HEK293 (cell line): ENCODE measurements around the gene CHRNA7.

Experiments used
- CTCF ChIA-PET: fragments of 350-600 bp; formaldehyde crosslinking; extraction: SDS; loops from one replicate; lab custom pipeline; 2021; ENCODE audit warnings: antibody characterized with exemption; lab: Yijun Ruan, JAX
- POLR2A ChIA-PET: fragments of 300-600 bp; formaldehyde crosslinking; extraction: SDS; loops from one replicate; lab custom pipeline; 2020; ENCODE audit warnings: antibody characterized with exemption, inconsistent platforms; lab: Yijun Ruan, JAX
- H3K27ac ChIP-seq: fragments of 200-500 bp; sonication (Bioruptor generic); 2 replicates; pipeline ENCODE4 v1.5.1; 2014; ENCODE audit warnings: low read depth, low read length, control low read depth, inconsistent platforms; ENCODE audit errors: extremely low read depth
- H3K36me3 ChIP-seq, 2 experiments: fragments of 200-500 bp in 1 of 2; sonication (Bioruptor generic) in 1 of 2; 1 replicate in 1 of 2; 2 replicates in 1 of 2; pipeline ENCODE4 v1.5.1; 2014 to 2017; ENCODE audit warnings: inconsistent platforms in 2 of 2, low read length in 2 of 2; ENCODE audit not compliant: control insufficient read depth in 2 of 2, insufficient read depth in 1 of 2
- H3K4me1 ChIP-seq: fragments of 200-500 bp; sonication (Bioruptor generic); 2 replicates; pipeline ENCODE4 v1.5.1; 2014; ENCODE audit warnings: mild to moderate bottlenecking, low read length, inconsistent platforms; ENCODE audit not compliant: control insufficient read depth, insufficient read depth
- H3K4me3 ChIP-seq: 2 replicates; pipeline ENCODE4 v1.5.1; 2011; ENCODE audit warnings: low read depth, mild to moderate bottlenecking, control low read depth, low read length, moderate library complexity
- H3K9me3 ChIP-seq: fragments of 200-500 bp; sonication (Bioruptor generic); 2 replicates; pipeline ENCODE4 v1.5.1; 2014; ENCODE audit warnings: low read depth, low read length, inconsistent platforms; ENCODE audit not compliant: control insufficient read depth, insufficient read depth
- KLF16 ChIP-seq: fragments of 450-650 bp; formaldehyde crosslinking; IDR thresholded peaks from 2 replicates; pipeline ENCODE4 v1.5.1; 2017; ENCODE audit warnings: missing biosample characterization, missing genetic modification characterization
- TCF7L2 ChIP-seq: IDR thresholded peaks from 2 replicates; pipeline ENCODE4 v1.6.1; 2011; ENCODE audit warnings: low read depth, mild to moderate bottlenecking, inconsistent platforms, low read length, moderate library complexity, borderline replicate concordance
- ZBTB17 ChIP-seq: fragments of 450-650 bp; formaldehyde crosslinking; IDR thresholded peaks from 2 replicates; pipeline ENCODE4 v1.5.1; 2016; ENCODE audit warnings: missing biosample characterization, missing genetic modification characterization
- ZNF133 ChIP-seq: fragments of 450-650 bp; formaldehyde crosslinking; IDR thresholded peaks from 2 replicates; pipeline ENCODE4 v1.5.1; 2016; ENCODE audit warnings: missing biosample characterization, missing genetic modification characterization
- ZNF280C ChIP-seq: fragments of 450-650 bp; formaldehyde crosslinking; IDR thresholded peaks from 2 replicates; pipeline ENCODE4 v1.5.1; 2016; ENCODE audit warnings: missing biosample characterization, missing genetic modification characterization
- ZNF449 ChIP-seq: fragments of 450-650 bp; formaldehyde crosslinking; IDR thresholded peaks from 2 replicates; pipeline ENCODE4 v1.5.1; 2017; ENCODE audit warnings: missing biosample characterization, mild to moderate bottlenecking, missing genetic modification characterization, moderate library complexity
- ZNF626 ChIP-seq: fragments of 450-650 bp; sonication (Bioruptor Pico); formaldehyde crosslinking; IDR thresholded peaks from 2 replicates; pipeline ENCODE4 v1.5.1; 2018; ENCODE audit warnings: missing biosample characterization, missing genetic modification characterization, inconsistent platforms
- ZNF707 ChIP-seq: fragments of 450-650 bp; formaldehyde crosslinking; IDR thresholded peaks from 2 replicates; pipeline ENCODE4 v1.5.1; 2016; ENCODE audit warnings: missing biosample characterization, missing genetic modification characterization
- ZNF768 ChIP-seq: fragments of 450-650 bp; formaldehyde crosslinking; IDR thresholded peaks from 2 replicates; pipeline ENCODE4 v1.5.1; 2018; ENCODE audit warnings: missing biosample characterization, mild to moderate bottlenecking, missing genetic modification characterization
- TF ChIP-seq, protein P1 (sequence below): fragments of 450-650 bp; formaldehyde crosslinking; IDR thresholded peaks from 2 replicates; pipeline ENCODE4 v1.5.1; 2016; ENCODE audit warnings: missing biosample characterization, missing genetic modification characterization
- TF ChIP-seq, protein P2 (sequence below): fragments of 450-650 bp; IDR thresholded peaks from 2 replicates; pipeline ENCODE4 v1.5.1; 2018; ENCODE audit warnings: missing biosample characterization, missing genetic modification characterization
- TF ChIP-seq, protein P3 (sequence below): fragments of 450-650 bp; formaldehyde crosslinking; IDR thresholded peaks from 2 replicates; pipeline ENCODE4 v1.5.1; 2016; ENCODE audit warnings: missing biosample characterization, missing genetic modification characterization

Gene CHRNA7

GRCh38 chr15:32041294-32041693 is 11.0 kb downstream of the CHRNA7 start:
- Histone ChIP-seq H3K4me3 (no peak overlapping the region), H3K27ac (no peak overlapping the region), H3K9me3 (no peaks in the 10 kb centered on the region), H3K36me3 (no peaks in the 10 kb centered on the region), H3K4me1 (peaks cover 4% of the 10 kb centered on the region; the same call in 1 of the 2 replicates)
- no peak for TF ChIP-seq ZNF133 (tag by site-specific recombination)
- TF ChIP-seq, protein P1, sequence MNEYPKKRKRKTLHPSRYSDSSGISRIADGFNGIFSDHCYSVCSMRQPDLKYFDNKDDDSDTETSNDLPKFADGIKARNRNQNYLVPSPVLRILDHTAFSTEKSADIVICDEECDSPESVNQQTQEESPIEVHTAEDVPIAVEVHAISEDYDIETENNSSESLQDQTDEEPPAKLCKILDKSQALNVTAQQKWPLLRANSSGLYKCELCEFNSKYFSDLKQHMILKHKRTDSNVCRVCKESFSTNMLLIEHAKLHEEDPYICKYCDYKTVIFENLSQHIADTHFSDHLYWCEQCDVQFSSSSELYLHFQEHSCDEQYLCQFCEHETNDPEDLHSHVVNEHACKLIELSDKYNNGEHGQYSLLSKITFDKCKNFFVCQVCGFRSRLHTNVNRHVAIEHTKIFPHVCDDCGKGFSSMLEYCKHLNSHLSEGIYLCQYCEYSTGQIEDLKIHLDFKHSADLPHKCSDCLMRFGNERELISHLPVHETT = no peak
- TF ChIP-seq ZNF449 (tag by site-specific recombination) = no peak
- no peak for TF ChIP-seq TCF7L2
- no peak for TF ChIP-seq KLF16 (tag by site-specific recombination)
- TF ChIP-seq, protein P2, sequence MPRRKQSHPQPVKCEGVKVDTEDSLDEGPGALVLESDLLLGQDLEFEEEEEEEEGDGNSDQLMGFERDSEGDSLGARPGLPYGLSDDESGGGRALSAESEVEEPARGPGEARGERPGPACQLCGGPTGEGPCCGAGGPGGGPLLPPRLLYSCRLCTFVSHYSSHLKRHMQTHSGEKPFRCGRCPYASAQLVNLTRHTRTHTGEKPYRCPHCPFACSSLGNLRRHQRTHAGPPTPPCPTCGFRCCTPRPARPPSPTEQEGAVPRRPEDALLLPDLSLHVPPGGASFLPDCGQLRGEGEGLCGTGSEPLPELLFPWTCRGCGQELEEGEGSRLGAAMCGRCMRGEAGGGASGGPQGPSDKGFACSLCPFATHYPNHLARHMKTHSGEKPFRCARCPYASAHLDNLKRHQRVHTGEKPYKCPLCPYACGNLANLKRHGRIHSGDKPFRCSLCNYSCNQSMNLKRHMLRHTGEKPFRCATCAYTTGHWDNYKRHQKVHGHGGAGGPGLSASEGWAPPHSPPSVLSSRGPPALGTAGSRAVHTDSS = no peak
- TF ChIP-seq ZNF768 = no peak
- no peak for TF ChIP-seq ZNF626 (tag by site-specific recombination)
- no peak for TF ChIP-seq ZNF707 (tag by site-specific recombination)
- TF ChIP-seq ZBTB17 (tag by site-specific recombination) = no peak
- CTCF ChIA-PET = interaction anchor here (1.0 to 2.1 kb wide), 2 partner anchors 10 to 12 kb away, joined by 4 to 11 read pairs; partner anchors contain the start of gene CHRNA7
- POLR2A ChIA-PET = no interaction called here

GRCh38 chr15:32042269-32042972 is 12.1 kb downstream of the CHRNA7 start:
- TF ChIP-seq, protein P3, sequence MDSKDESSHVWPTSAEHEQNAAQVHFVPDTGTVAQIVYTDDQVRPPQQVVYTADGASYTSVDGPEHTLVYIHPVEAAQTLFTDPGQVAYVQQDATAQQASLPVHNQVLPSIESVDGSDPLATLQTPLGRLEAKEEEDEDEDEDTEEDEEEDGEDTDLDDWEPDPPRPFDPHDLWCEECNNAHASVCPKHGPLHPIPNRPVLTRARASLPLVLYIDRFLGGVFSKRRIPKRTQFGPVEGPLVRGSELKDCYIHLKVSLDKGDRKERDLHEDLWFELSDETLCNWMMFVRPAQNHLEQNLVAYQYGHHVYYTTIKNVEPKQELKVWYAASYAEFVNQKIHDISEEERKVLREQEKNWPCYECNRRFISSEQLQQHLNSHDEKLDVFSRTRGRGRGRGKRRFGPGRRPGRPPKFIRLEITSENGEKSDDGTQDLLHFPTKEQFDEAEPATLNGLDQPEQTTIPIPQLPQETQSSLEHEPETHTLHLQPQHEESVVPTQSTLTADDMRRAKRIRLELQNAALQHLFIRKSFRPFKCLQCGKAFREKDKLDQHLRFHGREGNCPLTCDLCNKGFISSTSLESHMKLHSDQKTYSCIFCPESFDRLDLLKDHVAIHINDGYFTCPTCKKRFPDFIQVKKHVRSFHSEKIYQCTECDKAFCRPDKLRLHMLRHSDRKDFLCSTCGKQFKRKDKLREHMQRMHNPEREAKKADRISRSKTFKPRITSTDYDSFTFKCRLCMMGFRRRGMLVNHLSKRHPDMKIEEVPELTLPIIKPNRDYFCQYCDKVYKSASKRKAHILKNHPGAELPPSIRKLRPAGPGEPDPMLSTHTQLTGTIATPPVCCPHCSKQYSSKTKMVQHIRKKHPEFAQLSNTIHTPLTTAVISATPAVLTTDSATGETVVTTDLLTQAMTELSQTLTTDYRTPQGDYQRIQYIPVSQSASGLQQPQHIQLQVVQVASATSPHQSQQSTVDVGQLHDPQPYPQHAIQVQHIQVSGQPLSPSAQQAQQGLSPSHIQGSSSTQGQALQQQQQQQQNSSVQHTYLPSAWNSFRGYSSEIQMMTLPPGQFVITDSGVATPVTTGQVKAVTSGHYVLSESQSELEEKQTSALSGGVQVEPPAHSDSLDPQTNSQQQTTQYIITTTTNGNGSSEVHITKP (tag by site-specific recombination) = 0 out of 2 replicates have a peak, but pooled peaks have one; percentile 29
- TF ChIP-seq ZNF280C (tag by site-specific recombination) = no peak
- H3K4me1 ChIP-seq = peaks cover 4% of the 10 kb centered on the region; the same call in 1 of the 2 replicates
- H3K9me3 ChIP-seq = no peaks in the 10 kb centered on the region
- no peak overlapping the region for H3K27ac ChIP-seq
- no peak overlapping the region for H3K4me3 ChIP-seq
- H3K36me3 ChIP-seq = no peaks in the 10 kb centered on the region
- POLR2A ChIA-PET = no interaction called here
- CTCF ChIA-PET = interaction anchor here (0.6 to 2.1 kb wide), 3 partner anchors 13 to 470 kb away, joined by 3 to 11 read pairs (median 5); partner anchors contain the start of gene CHRNA7
